Chondrocyte (in vitro differentiated cells): ENCODE measurements around the gene NPHS2. TPM values are rescaled to one million over a fixed set of nuclear protein-coding genes. Genes with fewer than 3 reads are reported as not detected.

Source experiments
- DNase-seq: peaks from one replicate; pipeline ENCODE4 v3.0.0; 2021; ENCODE audit warnings: mixed read lengths, low spot score
- H3K27ac Mint-ChIP-seq: one replicate; pipeline ENCODE4 v1.8.0; 2021; ENCODE audit warnings: mild to moderate bottlenecking, moderate library complexity, mixed read lengths; ENCODE audit not compliant: unreplicated experiment
- H3K27me3 Mint-ChIP-seq: 2 replicates; pipeline ENCODE4 v1.8.0; 2021; ENCODE audit warnings: low read depth, mixed read lengths
- H3K36me3 Mint-ChIP-seq: 2 replicates; pipeline ENCODE4 v1.8.0; 2021; ENCODE audit warnings: low read depth, mixed read lengths
- H3K4me1 Mint-ChIP-seq: 2 replicates; pipeline ENCODE4 v1.8.0; 2021; ENCODE audit warnings: low read depth, mild to moderate bottlenecking, mixed read lengths
- H3K4me3 Mint-ChIP-seq: one replicate; pipeline ENCODE4 v1.8.0; 2021; ENCODE audit warnings: mild to moderate bottlenecking, moderate library complexity, mixed read lengths; ENCODE audit not compliant: unreplicated experiment
- H3K9me3 Mint-ChIP-seq: 2 replicates; pipeline ENCODE4 v1.8.0; 2021; ENCODE audit warnings: low read depth, mixed read lengths
- CTCF ChIP-seq: fragments of 200-600 bp; sonication (generic); IDR thresholded peaks from 2 replicates; pipeline ENCODE4 v1.5.0; 2021; ENCODE audit warnings: antibody characterized with exemption, mild to moderate bottlenecking, moderate library complexity
- total RNA-seq: library from RNA; stranded (reverse); gene quantifications from 3 replicates; pipeline ENCODE4 v1.2.1, GENCODE V29; 2021

Gene NPHS2
- total RNA-seq, 1 donor from 2014 or later, result not detected

GRCh38 chr1:179554427-179554826 lies 21.3 kb downstream of the NPHS2 start:
- no peak overlapping the region for H3K27ac Mint-ChIP-seq
- no peaks in the 10 kb centered on the region for H3K9me3 Mint-ChIP-seq
- no peaks in the 10 kb centered on the region for H3K36me3 Mint-ChIP-seq
- H3K27me3 Mint-ChIP-seq, result peaks cover 3% of the 10 kb centered on the region
- DNase-seq, result no peak
- no peak for TF ChIP-seq CTCF
- H3K4me3 Mint-ChIP-seq, result no peak overlapping the region
- H3K4me1 Mint-ChIP-seq, result peaks cover 11% of the 10 kb centered on the region

- Mint-ChIP-seq H3K27me3 (no peaks in the 10 kb centered on the region), H3K9me3 (no peaks in the 10 kb centered on the region), H3K4me1 (peaks cover 11% of the 10 kb centered on the region), H3K36me3 (no peaks in the 10 kb centered on the region), H3K4me3 (no peak overlapping the region), H3K27ac (peak overlapping the region; percentile 39)
- DNase-seq, result no peak
- no peak for TF ChIP-seq CTCF
Measured at GRCh38 chr1:179550746-179551682, 24.7 kb downstream of the NPHS2 start.

GRCh38 chr1:179549368-179549700 lies 26.4 kb downstream of the NPHS2 start:
- no peaks in the 10 kb centered on the region for H3K36me3 Mint-ChIP-seq
- H3K4me1 Mint-ChIP-seq, result peaks cover 11% of the 10 kb centered on the region
- no peak for DNase-seq
- no peak overlapping the region for H3K4me3 Mint-ChIP-seq
- TF ChIP-seq CTCF, result no peak
- no peaks in the 10 kb centered on the region for H3K9me3 Mint-ChIP-seq
- H3K27me3 Mint-ChIP-seq, result no peaks in the 10 kb centered on the region
- H3K27ac Mint-ChIP-seq, result no peak overlapping the region

- peaks cover 11% of the 10 kb centered on the region for H3K4me1 Mint-ChIP-seq
- H3K27ac Mint-ChIP-seq, result no peak overlapping the region
- no peaks in the 10 kb centered on the region for H3K36me3 Mint-ChIP-seq
- H3K9me3 Mint-ChIP-seq, result no peaks in the 10 kb centered on the region
- no peak overlapping the region for H3K4me3 Mint-ChIP-seq
- no peaks in the 10 kb centered on the region for H3K27me3 Mint-ChIP-seq
- no peak for TF ChIP-seq CTCF
- DNase-seq, result no peak
Measured at GRCh38 chr1:179548666-179549367, 26.9 kb downstream of the NPHS2 start.

GRCh38 chr1:179547021-179547535 lies 28.7 kb downstream of the NPHS2 start:
- H3K4me1 Mint-ChIP-seq, result peaks cover 11% of the 10 kb centered on the region
- no peaks in the 10 kb centered on the region for H3K9me3 Mint-ChIP-seq
- H3K27me3 Mint-ChIP-seq, result peaks cover 9% of the 10 kb centered on the region
- no peak for TF ChIP-seq CTCF
- H3K4me3 Mint-ChIP-seq, result no peak overlapping the region
- no peak for DNase-seq
- no peaks in the 10 kb centered on the region for H3K36me3 Mint-ChIP-seq
- no peak overlapping the region for H3K27ac Mint-ChIP-seq
